Chondrocyte (in vitro differentiated cells): Measurements from ENCODE around the gene L3MBTL3. TPM values are rescaled to one million over a fixed set of nuclear protein-coding genes. Genes with fewer than 3 reads are reported as not detected.

Experiments
- DNase-seq: peaks from one replicate; pipeline ENCODE4 v3.0.0; 2021; ENCODE audit warnings: mixed read lengths, low spot score
- H3K27ac Mint-ChIP-seq: one replicate; pipeline ENCODE4 v1.8.0; 2021; ENCODE audit warnings: mild to moderate bottlenecking, moderate library complexity, mixed read lengths; ENCODE audit not compliant: unreplicated experiment
- H3K27me3 Mint-ChIP-seq: 2 replicates; pipeline ENCODE4 v1.8.0; 2021; ENCODE audit warnings: low read depth, mixed read lengths
- H3K36me3 Mint-ChIP-seq: 2 replicates; pipeline ENCODE4 v1.8.0; 2021; ENCODE audit warnings: low read depth, mixed read lengths
- H3K4me1 Mint-ChIP-seq: 2 replicates; pipeline ENCODE4 v1.8.0; 2021; ENCODE audit warnings: low read depth, mild to moderate bottlenecking, mixed read lengths
- H3K4me3 Mint-ChIP-seq: one replicate; pipeline ENCODE4 v1.8.0; 2021; ENCODE audit warnings: mild to moderate bottlenecking, moderate library complexity, mixed read lengths; ENCODE audit not compliant: unreplicated experiment
- H3K9me3 Mint-ChIP-seq: 2 replicates; pipeline ENCODE4 v1.8.0; 2021; ENCODE audit warnings: low read depth, mixed read lengths
- CTCF ChIP-seq: fragments of 200-600 bp; sonication (generic); IDR thresholded peaks from 2 replicates; pipeline ENCODE4 v1.5.0; 2021; ENCODE audit warnings: antibody characterized with exemption, mild to moderate bottlenecking, moderate library complexity
- total RNA-seq: library from RNA; stranded (reverse); gene quantifications from 3 replicates; pipeline ENCODE4 v1.2.1, GENCODE V29; 2021

L3MBTL3 gene
- total RNA-seq, 1 donor from 2014 or later: 15.4 TPM

GRCh38 chr6:130045622-130046021 lies 27.2 kb downstream of the L3MBTL3 start:
- no peaks in the 10 kb centered on the region for H3K27me3 Mint-ChIP-seq
- DNase-seq: no peak
- TF ChIP-seq CTCF: no peak
- H3K9me3 Mint-ChIP-seq: no peaks in the 10 kb centered on the region
- no peak overlapping the region for H3K27ac Mint-ChIP-seq
- H3K36me3 Mint-ChIP-seq: peaks cover 10% of the 10 kb centered on the region
- H3K4me3 Mint-ChIP-seq: no peak overlapping the region
- H3K4me1 Mint-ChIP-seq: peaks cover 18% of the 10 kb centered on the region

GRCh38 chr6:130046671-130047070 lies 28.3 kb downstream of the L3MBTL3 start:
- H3K27ac Mint-ChIP-seq: no peak overlapping the region
- peaks cover 10% of the 10 kb centered on the region for H3K36me3 Mint-ChIP-seq
- no peak overlapping the region for H3K4me3 Mint-ChIP-seq
- TF ChIP-seq CTCF: no peak
- no peaks in the 10 kb centered on the region for H3K27me3 Mint-ChIP-seq
- H3K4me1 Mint-ChIP-seq: peaks cover 18% of the 10 kb centered on the region
- no peaks in the 10 kb centered on the region for H3K9me3 Mint-ChIP-seq
- no peak for DNase-seq

- H3K4me1 Mint-ChIP-seq: peaks cover 18% of the 10 kb centered on the region
- H3K27ac Mint-ChIP-seq: no peak overlapping the region
- TF ChIP-seq CTCF: peak; percentile 71
- H3K27me3 Mint-ChIP-seq: no peaks in the 10 kb centered on the region
- H3K9me3 Mint-ChIP-seq: no peaks in the 10 kb centered on the region
- H3K36me3 Mint-ChIP-seq: peaks cover 10% of the 10 kb centered on the region
- no peak for DNase-seq
- no peak overlapping the region for H3K4me3 Mint-ChIP-seq
These were observed 29.0 kb downstream of the L3MBTL3 start for GRCh38 chr6:130047088-130047995.

GRCh38 chr6:130050230-130050629 lies 31.8 kb downstream of the L3MBTL3 start:
- DNase-seq: no peak
- Mint-ChIP-seq H3K27me3 (no peaks in the 10 kb centered on the region), H3K36me3 (peaks cover 28% of the 10 kb centered on the region), H3K27ac (no peak overlapping the region), H3K4me3 (no peak overlapping the region), H3K9me3 (no peaks in the 10 kb centered on the region), H3K4me1 (peaks cover 18% of the 10 kb centered on the region)
- TF ChIP-seq CTCF: no peak

GRCh38 chr6:130054725-130055124 lies 36.3 kb downstream of the L3MBTL3 start:
- Mint-ChIP-seq H3K4me1 (no peaks in the 10 kb centered on the region), H3K4me3 (no peak overlapping the region), H3K27ac (no peak overlapping the region)

More at GRCh38 chr6:130054725-130055124, 36.3 kb downstream of the L3MBTL3 start:
- H3K9me3 Mint-ChIP-seq: no peaks in the 10 kb centered on the region
- no peak for TF ChIP-seq CTCF
- no peaks in the 10 kb centered on the region for H3K27me3 Mint-ChIP-seq
- H3K36me3 Mint-ChIP-seq: peaks cover 45% of the 10 kb centered on the region
- no peak for DNase-seq
